Body of pancreas (tissue), 4 donors: Measurements from ENCODE around the gene SRRM5. TPM values are rescaled to one million over a fixed set of nuclear protein-coding genes. Genes with fewer than 3 reads are reported as not detected.
A peak's percentile ranks its signal among the peaks of the same experiment; 100 is the strongest.

Experiments used
- ATAC-seq: fragments of 150-250 bp; one replicate; pipeline ENCODE4 v1.9.1; 2016
- DNase-seq, 4 donors: peaks; one replicate each; pipeline ENCODE4 v3.0.0-alpha.2; 2019
- H3K27ac ChIP-seq, 4 donors: fragments of 200-600 bp; sonication (generic); 1 replicate in 3 of 4; 2 replicates in 1 of 4; pipeline versions ENCODE4 v1.5.1 to v1.6.1; 2016 to 2019; ENCODE audit warnings: mild to moderate bottlenecking in 1 of 4, mixed read lengths in 1 of 4, moderate library complexity in 1 of 4
- H3K27me3 ChIP-seq, 2 donors: fragments of 200-600 bp; sonication (generic); one replicate each; pipeline ENCODE4 v1.6.0; 2016; ENCODE audit warnings: mild to moderate bottlenecking in 1 of 2
- H3K36me3 ChIP-seq, 2 donors: fragments of 200-600 bp; sonication (generic); replicated peaks in 1 of 2; 2 replicates each; pipeline ENCODE4 v1.5.1; 2016; ENCODE audit warnings: low read depth in 2 of 2; ENCODE audit not compliant: insufficient read depth in 1 of 2
- H3K4me1 ChIP-seq: fragments of 200-600 bp; sonication (generic); one replicate; pipeline ENCODE4 v1.6.0; 2016
- H3K4me3 ChIP-seq, 2 donors: fragments of 200-600 bp; sonication (generic); 1 replicate in 1 of 2; 2 replicates in 1 of 2; pipeline ENCODE4 v1.5.1; 2016 to 2019
- H3K9me3 ChIP-seq, 3 donors: fragments of 200-600 bp; sonication (generic); 1 replicate in 2 of 3; 2 replicates in 1 of 3; pipeline ENCODE4 v1.5.1; 2016
- POLR2A ChIP-seq, 3 donors: fragments of 450-650 bp; IDR thresholded peaks; one replicate each; pipeline ENCODE4 v1.6.1; 2016; ENCODE audit warnings: antibody characterized with exemption in 3 of 3, mild to moderate bottlenecking in 2 of 3
- WGBS, 2 donors: methylation state at CpG; one replicate each; pipeline ENCODE4 v1.1.5; 2017; 5-methylcytosine and 5-hydroxymethylcytosine counted together
- intact Hi-C: fragments of 100-400 bp; cut with DNase I; formaldehyde crosslinking; loops from one replicate; pipeline ENCODE4 v1.15.1; 2023
- total RNA-seq, 2 donors: library from RNA; depleted of rRNA; stranded (reverse); fragments of >200 nt; gene quantifications; one replicate each; pipeline ENCODE4 v1.1.0, GENCODE V29; 2016
- TF ChIP-seq, protein P1 (sequence below), 7 experiments: fragments of 450-650 bp in 4 of 7; fragments of 200-600 bp in 3 of 7; sonication (generic) in 3 of 7; IDR thresholded peaks; one replicate each; pipeline ENCODE4 v1.5.1; 2016 to 2019; ENCODE audit warnings: antibody characterized with exemption in 7 of 7

The SRRM5 gene
- total RNA-seq, 2 donors from 2014 or later = 0.33 to 2.1 TPM

- H3K27me3 ChIP-seq = no peaks in the 10 kb centered on the region
- intact Hi-C loops = no loop called here
- ATAC-seq = peak; percentile 3
Observed at GRCh38 chr19:43620061-43621001, 8.4 kb downstream of the SRRM5 start.

GRCh38 chr19:43622070-43622469 lies 10.2 kb downstream of the SRRM5 start:
- Histone ChIP-seq H3K36me3 (no peaks in the 10 kb centered on the region), H3K27ac (no peak overlapping the region), H3K27me3 (no peaks in the 10 kb centered on the region), H3K9me3 (no peaks in the 10 kb centered on the region), H3K4me1 (peaks cover 17% of the 10 kb centered on the region), H3K4me3 (no peak overlapping the region)
- TF ChIP-seq POLR2A (IDR thresholded peaks at IDR 0.05) = no peak
- TF ChIP-seq, protein P1, sequence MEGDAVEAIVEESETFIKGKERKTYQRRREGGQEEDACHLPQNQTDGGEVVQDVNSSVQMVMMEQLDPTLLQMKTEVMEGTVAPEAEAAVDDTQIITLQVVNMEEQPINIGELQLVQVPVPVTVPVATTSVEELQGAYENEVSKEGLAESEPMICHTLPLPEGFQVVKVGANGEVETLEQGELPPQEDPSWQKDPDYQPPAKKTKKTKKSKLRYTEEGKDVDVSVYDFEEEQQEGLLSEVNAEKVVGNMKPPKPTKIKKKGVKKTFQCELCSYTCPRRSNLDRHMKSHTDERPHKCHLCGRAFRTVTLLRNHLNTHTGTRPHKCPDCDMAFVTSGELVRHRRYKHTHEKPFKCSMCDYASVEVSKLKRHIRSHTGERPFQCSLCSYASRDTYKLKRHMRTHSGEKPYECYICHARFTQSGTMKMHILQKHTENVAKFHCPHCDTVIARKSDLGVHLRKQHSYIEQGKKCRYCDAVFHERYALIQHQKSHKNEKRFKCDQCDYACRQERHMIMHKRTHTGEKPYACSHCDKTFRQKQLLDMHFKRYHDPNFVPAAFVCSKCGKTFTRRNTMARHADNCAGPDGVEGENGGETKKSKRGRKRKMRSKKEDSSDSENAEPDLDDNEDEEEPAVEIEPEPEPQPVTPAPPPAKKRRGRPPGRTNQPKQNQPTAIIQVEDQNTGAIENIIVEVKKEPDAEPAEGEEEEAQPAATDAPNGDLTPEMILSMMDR (IDR thresholded peaks at IDR 0.05) = no peak
- no peak for DNase-seq
- ATAC-seq = no peak
- 75 to 83% methylated on average over 4 of the region's 4 CpGs for WGBS, 2 donors
- intact Hi-C loops = no loop called here

More at GRCh38 chr19:43620061-43621001, 8.4 kb downstream of the SRRM5 start:
- peak overlapping the region; percentile 89 to 97 (median 92) for H3K27ac ChIP-seq
- H3K9me3 ChIP-seq = no peaks in the 10 kb centered on the region
- no peak for DNase-seq
- H3K4me3 ChIP-seq = peak overlapping the region; percentile 48 to 74
- no peak for TF ChIP-seq POLR2A (IDR thresholded peaks at IDR 0.05)
- TF ChIP-seq, protein P1 (IDR thresholded peaks at IDR 0.05) = no peak
- no peaks in the 10 kb centered on the region for H3K36me3 ChIP-seq
- WGBS, 2 donors = 35 to 61% methylated on average over 14 to 23 of the region's 23 CpGs
- peaks cover 27% of the 10 kb centered on the region for H3K4me1 ChIP-seq

DNA sequence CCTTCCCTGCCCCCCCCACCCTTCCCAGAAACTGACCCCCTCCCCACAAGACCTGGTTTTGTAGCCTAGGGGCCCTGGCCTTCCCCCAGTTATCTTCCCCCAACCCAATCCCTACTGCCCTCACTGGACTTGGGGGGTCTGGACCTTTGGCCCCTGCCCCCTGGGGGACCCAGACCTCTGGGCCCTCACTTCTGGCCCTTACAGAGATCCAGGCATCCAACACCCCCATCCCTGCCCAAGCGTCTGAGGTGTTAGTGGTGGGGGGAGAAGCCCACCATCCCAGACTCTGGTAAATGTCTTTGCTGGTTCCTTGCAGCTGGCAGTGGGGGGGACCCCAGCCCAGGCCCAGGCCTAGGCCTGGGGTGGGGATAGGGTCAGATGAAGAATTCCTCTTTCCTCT lies 11.1 kb downstream of the SRRM5 start:
- no peak for TF ChIP-seq POLR2A (IDR thresholded peaks at IDR 0.05)
- TF ChIP-seq, protein P1 (IDR thresholded peaks at IDR 0.05) = no peak
- H3K9me3 ChIP-seq = no peaks in the 10 kb centered on the region
- ATAC-seq = no peak
- intact Hi-C loops = no loop called here
- H3K27me3 ChIP-seq = no peaks in the 10 kb centered on the region
- WGBS, 2 donors = 100% methylated on average over 1 of the region's 1 CpG
- DNase-seq = no peak
- no peak overlapping the region for H3K4me3 ChIP-seq
- H3K36me3 ChIP-seq = no peaks in the 10 kb centered on the region
- H3K4me1 ChIP-seq = peaks cover 17% of the 10 kb centered on the region
- no peak overlapping the region for H3K27ac ChIP-seq

- TF ChIP-seq, protein P1 (IDR thresholded peaks at IDR 0.05) = no peak
- TF ChIP-seq POLR2A (IDR thresholded peaks at IDR 0.05) = no peak
Observed at GRCh38 chr19:43623889-43624670, 12.2 kb downstream of the SRRM5 start.

More at GRCh38 chr19:43623889-43624670, 12.2 kb downstream of the SRRM5 start:
- peaks cover 9% of the 10 kb centered on the region for H3K4me1 ChIP-seq
- no peak overlapping the region for H3K4me3 ChIP-seq
- DNase-seq (no peak), ATAC-seq (no peak)
- 92 to 93% methylated on average over 32 to 34 of the region's 35 CpGs for WGBS, 2 donors
- no peaks in the 10 kb centered on the region for H3K27me3 ChIP-seq
- intact Hi-C loops = no loop called here
- H3K27ac ChIP-seq = no peak overlapping the region
- no peaks in the 10 kb centered on the region for H3K36me3 ChIP-seq
- H3K9me3 ChIP-seq = no peaks in the 10 kb centered on the region
